Measurements from ENCODE around the gene SETD6. TPM values are rescaled to one million over a fixed set of nuclear protein-coding genes. Genes with fewer than 3 reads are reported as not detected.

Gene SETD6
- total RNA-seq, 2 donors from 2014 or later: 8.9 to 16.2 TPM

DNA sequence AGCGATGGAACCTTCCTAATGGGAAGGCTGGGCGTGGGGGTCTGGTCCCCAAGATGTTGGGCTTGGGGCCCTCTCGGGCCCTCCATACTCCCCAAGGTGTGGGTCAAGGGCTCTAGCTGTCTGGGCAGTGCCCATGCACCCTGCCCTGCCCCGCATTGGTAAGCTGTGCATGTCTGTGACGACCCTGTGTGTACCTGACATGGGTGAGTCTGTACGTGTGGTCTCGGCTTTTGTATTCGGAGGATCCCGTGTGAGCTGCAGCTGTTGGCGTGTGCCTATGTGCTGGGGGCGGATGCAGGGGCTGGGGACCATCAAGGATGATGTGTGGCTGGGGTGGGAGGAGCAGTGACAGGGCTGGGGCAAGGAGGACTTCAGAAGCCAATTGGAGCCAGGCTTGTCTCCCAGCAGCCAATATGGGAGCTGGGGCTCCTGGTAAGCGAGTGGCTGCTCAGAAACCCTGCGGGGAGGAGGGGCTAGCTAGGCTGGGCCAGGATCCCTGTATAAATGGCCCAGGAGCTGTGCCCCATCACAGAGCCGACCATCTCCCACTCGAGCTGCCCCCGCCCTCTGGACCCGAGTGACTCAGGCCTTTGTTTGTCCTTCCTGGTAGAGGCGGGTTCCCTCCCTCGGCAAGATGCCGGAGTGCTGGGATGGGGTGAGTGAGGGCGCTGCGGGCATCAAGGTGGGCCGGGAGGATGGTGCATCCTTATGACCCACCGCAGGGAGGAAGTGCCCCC, 15.5 kb upstream of the SETD6 start, which contains the start of gene NDRG4:
Gene NDRG4 (plus strand): TSS at position 529 of the 737 bp plus-strand sequence. CDS start 106 bp downstream, at position 635.
- Mint-ChIP-seq H3K9me3 (no peaks in the 10 kb centered on the region), H3K27ac (no peak within 1 kb of the TSS), H3K4me3 (peak within 1 kb of the TSS; percentile 81), H3K36me3 (ENCODE audit: low read depth) (no peaks in the 10 kb centered on the region), H3K4me1 (peaks cover 6% of the 10 kb centered on the region), H3K27me3 (peaks cover 3% of the 10 kb centered on the region)
- ATAC-seq (replicated peaks): peak; percentile 45

DNA sequence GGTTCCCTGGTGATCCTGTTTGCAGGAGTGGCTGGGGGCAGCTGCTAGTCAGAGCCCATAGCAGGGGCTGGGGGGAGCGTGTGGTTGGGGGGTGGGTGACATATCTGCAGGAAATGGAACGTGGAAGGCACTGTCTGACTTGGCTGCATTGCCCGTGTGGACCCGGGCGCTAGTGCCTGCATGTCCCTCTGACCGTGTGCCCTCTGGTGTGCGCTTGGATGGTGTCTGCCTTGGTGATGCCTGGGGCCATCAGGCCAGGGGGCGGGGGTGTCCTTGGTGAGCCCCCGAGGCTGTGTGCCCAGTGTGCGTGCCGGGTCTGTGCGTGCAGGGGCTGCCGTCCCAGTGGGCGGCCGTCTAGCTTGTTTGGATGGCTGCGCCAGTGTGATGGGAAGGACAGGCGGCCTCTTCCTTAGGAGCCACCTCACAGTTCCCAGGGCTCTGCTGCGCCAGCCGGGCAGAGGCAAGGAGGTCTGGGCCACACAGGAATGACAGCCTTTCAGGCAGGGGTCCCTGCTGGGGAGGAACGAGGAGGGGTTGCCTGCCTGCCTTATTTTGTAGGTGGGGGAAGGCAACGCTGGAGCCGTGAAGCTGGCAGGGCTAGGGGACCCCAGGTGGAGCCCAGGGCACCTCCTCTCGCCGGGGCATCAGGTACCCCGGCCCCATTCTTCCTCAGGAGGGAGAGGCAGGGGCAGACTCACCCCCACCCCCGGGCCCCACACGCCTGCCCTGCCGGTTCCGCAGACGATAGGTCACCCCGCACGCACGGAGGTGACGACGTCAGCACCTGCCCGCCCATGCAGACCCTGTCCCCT, 14.7 kb upstream of the SETD6 start:
- no peaks in the 10 kb centered on the region for H3K36me3 Mint-ChIP-seq (ENCODE audit: low read depth)
- no peaks in the 10 kb centered on the region for H3K9me3 Mint-ChIP-seq
- peaks cover 6% of the 10 kb centered on the region for H3K4me1 Mint-ChIP-seq
- ATAC-seq (replicated peaks): peak; percentile 52
- H3K4me3 Mint-ChIP-seq: peak overlapping the region; percentile 81
- no peak overlapping the region for H3K27ac Mint-ChIP-seq
- peaks cover 3% of the 10 kb centered on the region for H3K27me3 Mint-ChIP-seq

DNA sequence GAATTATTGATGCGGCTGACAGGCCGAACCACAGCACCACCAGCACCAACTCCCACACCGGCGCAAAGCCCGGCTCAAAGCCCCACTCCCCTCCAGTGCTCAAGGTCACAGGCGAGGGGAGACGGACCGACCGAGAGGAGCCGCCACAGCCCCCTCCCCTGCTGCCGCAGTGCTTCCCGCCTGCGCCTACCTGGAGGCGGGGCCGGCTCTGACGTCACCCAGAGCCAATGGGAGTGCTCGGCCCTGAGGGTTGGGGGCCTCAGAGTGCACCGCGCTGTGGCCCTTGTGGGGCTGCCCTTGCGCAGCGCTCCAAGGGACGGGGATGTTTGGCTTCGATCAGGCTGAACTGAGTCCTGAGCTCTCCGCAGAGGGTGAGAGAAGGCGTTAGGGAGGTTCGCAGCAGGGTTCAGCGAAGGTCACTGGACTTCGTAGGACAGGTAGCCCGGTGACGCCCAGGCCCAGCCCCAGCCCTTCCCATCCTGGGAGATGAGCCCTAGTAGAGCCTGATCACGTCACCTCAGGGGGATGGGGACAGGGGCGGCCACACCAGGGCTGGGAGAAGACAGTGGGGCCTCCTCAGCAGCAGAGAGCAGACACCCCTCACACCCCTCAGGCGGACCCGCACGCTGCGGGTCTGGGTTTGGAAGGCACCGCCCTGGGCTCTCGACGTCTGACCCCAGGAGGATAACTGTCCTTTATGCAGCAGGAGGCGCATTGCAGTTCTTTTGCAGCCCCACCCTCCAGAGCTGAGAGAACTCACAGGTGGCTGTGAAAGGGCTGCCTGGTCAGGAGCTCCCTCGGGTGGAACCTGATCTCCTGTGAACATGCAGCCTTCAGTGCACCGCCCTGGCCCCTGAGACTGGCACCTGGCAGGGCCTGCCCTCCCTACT, 13.8 kb upstream of the SETD6 start:
- peaks cover 6% of the 10 kb centered on the region for H3K4me1 Mint-ChIP-seq

DNA sequence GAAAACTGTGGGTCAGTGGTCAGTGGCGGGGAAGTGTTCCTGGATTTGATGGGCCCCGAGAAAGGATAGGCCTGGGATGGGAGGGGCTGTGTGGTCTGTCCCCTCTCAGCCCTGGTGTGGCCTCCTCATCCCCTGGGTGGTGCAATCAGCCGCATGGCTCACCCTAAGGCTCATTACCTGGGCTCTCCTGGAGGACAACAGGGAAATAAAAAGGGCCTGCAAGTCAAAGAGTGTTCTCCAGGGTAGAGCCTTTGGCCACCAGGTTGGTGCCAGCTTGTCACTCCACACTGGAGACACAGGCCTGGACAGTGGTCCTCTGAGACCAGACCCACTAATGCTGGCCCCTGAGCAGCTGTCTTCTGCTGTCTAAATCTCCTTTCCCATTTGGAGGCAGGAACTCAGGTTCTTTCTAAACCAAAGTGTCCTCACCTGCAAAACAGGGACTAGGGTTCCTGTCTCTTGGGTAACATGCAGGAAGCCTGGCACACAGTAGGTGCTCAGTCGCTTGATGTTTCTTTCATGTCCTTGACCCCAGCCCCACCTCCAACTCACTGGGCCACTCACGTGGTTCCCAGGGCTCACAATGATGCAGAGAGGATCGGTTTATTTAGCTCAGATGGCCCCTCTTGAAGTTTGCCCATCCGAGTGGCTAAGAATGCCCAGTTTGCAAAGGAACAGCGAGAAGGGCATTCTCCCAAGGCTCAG, 12.9 kb upstream of the SETD6 start:
- no peaks in the 10 kb centered on the region for H3K36me3 Mint-ChIP-seq (ENCODE audit: low read depth)
- peak overlapping the region; percentile 81 for H3K4me3 Mint-ChIP-seq
- ATAC-seq (replicated peaks): no peak
- peaks cover 3% of the 10 kb centered on the region for H3K4me1 Mint-ChIP-seq
- no peak overlapping the region for H3K27ac Mint-ChIP-seq
- H3K9me3 Mint-ChIP-seq: no peaks in the 10 kb centered on the region
- H3K27me3 Mint-ChIP-seq: peaks cover 3% of the 10 kb centered on the region

More for the DNA sequence above, 13.8 kb upstream of the SETD6 start:
- H3K27ac Mint-ChIP-seq: peak overlapping the region; percentile 82
- peak overlapping the region; percentile 81 for H3K4me3 Mint-ChIP-seq
- no peaks in the 10 kb centered on the region for H3K36me3 Mint-ChIP-seq (ENCODE audit: low read depth)
- no peaks in the 10 kb centered on the region for H3K9me3 Mint-ChIP-seq
- H3K27me3 Mint-ChIP-seq: peaks cover 3% of the 10 kb centered on the region
- peak; percentile 74 for ATAC-seq (replicated peaks)

DNA sequence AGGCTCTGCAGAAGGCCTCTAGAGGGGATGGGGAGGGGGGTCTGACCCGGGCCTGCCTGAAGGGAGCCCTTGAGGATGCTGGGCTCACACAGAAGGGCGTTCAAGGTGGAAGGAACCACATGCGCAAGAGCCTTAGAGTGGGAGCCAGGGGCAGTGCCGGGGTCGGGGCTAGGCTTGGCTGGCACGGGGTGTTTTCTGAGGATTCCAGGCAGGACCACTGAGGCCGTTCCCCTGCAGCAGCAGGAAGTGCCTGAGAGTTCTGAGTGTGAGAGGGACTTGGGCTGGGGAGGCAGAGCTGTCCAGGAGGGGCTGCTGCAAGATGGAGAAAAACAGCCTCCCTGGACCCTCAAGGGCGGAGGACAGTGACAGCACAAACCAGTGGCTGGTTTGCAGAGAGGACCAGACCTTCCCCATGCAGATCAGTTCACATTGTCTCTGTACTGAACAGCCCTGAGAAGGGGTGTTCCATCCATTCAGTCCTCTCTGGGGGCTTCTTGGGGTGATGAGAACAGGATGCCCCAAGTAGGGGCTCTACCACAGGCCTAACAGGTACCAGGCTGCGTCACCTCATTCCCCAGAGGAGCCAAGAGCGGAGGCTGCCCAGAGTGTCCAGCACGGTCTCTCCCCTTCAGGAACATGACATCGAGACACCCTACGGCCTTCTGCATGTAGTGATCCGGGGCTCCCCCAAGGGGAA, 12.0 kb upstream of the SETD6 start:
- Mint-ChIP-seq H3K36me3 (ENCODE audit: low read depth) (no peaks in the 10 kb centered on the region), H3K4me3 (no peak overlapping the region), H3K27me3 (no peaks in the 10 kb centered on the region), H3K9me3 (no peaks in the 10 kb centered on the region), H3K4me1 (peaks cover 3% of the 10 kb centered on the region), H3K27ac (no peak overlapping the region)
- no peak for ATAC-seq (replicated peaks)

DNA sequence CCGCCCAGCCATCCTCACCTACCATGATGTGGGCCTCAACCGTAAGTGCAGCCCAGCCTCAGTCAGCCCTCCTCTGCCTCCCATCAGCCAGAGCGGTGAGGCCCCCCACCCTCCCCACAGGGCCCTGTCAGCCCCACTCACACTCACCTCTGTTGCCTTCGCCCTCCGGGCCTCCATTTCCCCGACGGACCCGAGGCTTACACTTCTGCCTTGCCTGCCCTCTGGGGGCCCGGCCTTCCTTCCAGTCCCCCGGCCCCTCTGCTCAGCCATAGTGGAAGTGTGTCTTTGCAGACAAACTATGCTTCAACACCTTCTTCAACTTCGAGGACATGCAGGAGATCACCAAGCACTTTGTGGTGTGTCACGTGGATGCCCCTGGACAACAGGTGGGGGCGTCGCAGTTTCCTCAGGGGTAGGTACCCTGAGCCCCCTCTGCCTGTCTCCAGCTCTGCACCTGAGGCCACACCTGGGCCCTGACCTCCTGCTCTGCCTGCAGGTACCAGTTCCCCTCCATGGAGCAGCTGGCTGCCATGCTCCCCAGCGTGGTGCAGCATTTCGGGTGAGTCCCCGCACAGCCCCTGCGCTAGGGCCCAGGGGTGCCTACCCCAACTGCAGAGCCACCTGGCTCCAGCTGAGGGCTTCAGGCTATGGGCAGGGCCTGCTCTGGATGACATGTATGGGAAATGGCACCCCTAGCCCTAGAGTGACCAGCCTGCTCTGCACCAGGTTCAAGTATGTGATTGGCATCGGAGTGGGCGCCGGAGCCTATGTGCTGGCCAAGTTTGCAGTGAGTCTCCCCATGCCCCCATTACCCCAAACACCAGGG, 11.2 kb upstream of the SETD6 start:
- Mint-ChIP-seq H3K4me3 (no peak overlapping the region), H3K27me3 (no peaks in the 10 kb centered on the region), H3K27ac (no peak overlapping the region), H3K9me3 (no peaks in the 10 kb centered on the region), H3K36me3 (ENCODE audit: low read depth) (no peaks in the 10 kb centered on the region), H3K4me1 (peaks cover 3% of the 10 kb centered on the region)
- no peak for ATAC-seq (replicated peaks)

DNA sequence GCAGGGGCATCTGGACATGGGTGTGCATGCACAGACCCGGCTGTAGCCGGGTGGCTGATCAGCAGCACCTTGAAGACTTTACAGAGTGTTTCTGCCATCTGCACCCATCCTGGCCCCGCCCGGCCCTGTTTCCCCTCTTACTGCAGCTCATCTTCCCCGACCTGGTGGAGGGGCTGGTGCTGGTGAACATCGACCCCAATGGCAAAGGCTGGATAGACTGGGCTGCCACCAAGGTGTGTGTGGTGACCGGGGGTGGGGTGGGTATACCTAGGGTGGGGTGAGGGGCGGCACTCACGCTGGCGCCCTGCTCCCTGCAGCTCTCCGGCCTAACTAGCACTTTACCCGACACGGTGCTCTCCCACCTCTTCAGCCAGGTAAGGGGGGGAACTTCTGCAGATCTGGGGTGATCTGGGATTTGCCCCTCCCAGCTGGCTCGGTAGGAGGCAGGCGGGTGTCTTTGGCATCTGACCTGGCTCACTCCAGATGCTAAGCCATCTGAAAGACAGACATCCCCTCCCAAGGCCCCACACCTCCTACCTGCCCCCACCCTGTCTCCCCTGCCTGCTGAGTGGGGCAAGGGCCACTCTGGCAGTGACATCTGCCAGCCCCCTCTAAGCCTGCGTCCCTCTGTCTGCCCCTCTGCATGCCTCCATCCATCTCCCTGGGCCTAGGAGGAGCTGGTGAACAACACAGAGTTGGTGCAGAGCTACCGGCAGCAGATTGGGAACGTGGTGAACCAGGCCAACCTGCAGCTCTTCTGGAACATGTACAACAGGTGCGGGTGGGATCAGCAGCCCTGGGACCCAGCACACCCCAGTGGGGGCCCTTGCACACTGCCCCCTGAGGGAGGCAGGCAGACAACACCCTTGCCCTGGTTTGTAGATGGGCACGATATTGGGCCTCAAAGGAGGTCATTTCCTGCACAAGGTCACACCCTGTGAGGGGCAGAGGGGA, 8.8 kb upstream of the SETD6 start:
- Mint-ChIP-seq H3K36me3 (ENCODE audit: low read depth) (no peaks in the 10 kb centered on the region), H3K9me3 (no peaks in the 10 kb centered on the region), H3K27me3 (no peaks in the 10 kb centered on the region), H3K27ac (no peak overlapping the region), H3K4me1 (peaks cover 3% of the 10 kb centered on the region), H3K4me3 (no peak overlapping the region)
- no peak for ATAC-seq (replicated peaks)

DNA sequence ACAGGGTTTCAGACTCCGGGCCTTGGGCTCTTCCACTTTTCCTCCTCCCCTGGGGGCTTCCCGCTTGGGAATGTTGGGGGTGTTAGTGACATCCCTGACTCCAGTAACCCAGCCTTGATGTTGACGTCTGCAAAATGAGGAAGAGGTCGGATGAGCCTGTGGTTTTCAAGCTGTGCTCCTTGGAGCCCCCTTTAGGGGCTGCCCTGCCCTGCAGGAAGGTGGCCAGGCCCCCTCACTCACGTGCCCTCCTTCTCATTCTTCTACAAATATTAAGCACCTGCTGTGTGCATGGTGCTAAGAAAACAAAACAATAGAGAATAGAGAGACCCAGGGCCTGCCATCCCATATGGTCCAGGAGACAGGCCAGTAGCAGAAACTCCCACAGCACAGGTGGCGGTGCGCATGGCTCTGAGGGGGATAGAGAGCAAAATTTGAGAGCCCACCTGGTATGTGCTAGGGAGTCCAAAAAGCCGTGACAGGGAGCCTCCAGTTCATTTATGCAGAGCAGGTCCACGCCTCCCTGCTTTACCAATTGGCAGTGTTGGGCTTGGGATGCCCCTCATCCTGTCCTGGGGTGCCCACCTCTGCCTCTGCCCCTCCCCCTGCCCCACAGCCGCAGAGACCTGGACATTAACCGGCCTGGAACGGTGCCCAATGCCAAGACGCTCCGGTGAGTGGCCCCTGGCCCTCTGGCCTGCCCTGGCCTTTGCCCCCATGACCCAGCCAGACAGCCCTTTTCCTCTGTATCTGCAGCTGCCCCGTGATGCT, 7.9 kb upstream of the SETD6 start:
- Mint-ChIP-seq H3K36me3 (ENCODE audit: low read depth) (no peaks in the 10 kb centered on the region), H3K9me3 (no peaks in the 10 kb centered on the region), H3K27ac (no peak overlapping the region), H3K27me3 (no peaks in the 10 kb centered on the region), H3K4me3 (no peak overlapping the region), H3K4me1 (peaks cover 3% of the 10 kb centered on the region)
- ATAC-seq (replicated peaks): no peak

DNA sequence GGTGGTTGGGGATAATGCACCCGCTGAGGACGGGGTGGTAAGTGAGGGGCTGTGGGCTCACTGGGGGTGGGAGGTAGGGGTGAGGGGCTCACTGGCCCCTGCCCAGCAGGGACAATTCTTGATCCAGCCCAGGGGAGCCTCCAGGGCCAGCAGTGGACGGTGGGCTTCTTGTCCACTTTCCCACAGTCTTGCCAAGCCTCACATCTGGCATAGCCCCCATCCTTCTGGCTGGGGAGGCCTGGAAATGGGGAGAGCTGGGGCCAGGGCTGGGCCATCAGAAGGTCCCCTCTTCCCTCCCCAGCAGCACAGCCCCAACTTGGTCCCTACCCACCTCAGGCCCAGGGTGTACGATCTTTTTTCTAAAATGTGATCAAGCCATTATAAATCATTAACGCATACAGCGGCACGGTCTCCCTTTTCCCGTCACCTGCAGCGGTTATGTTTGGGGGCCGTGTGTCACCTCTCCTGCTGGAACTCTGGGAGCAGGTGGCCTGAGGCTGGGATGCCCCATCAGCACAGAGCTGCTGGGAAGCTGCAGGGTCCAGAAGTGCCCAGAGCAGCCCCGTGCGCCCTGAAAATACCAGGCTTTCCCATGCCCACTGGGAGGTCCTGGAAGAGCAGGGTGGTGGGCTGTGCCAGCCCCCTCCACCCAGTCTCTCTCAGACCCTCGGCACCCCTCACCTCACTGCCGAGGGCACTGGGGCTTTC, 7.2 kb upstream of the SETD6 start:
- Mint-ChIP-seq H3K27me3 (no peaks in the 10 kb centered on the region), H3K4me1 (peaks cover 4% of the 10 kb centered on the region), H3K9me3 (no peaks in the 10 kb centered on the region), H3K27ac (no peak overlapping the region), H3K36me3 (ENCODE audit: low read depth) (no peaks in the 10 kb centered on the region), H3K4me3 (no peak overlapping the region)
- no peak for ATAC-seq (replicated peaks)

DNA sequence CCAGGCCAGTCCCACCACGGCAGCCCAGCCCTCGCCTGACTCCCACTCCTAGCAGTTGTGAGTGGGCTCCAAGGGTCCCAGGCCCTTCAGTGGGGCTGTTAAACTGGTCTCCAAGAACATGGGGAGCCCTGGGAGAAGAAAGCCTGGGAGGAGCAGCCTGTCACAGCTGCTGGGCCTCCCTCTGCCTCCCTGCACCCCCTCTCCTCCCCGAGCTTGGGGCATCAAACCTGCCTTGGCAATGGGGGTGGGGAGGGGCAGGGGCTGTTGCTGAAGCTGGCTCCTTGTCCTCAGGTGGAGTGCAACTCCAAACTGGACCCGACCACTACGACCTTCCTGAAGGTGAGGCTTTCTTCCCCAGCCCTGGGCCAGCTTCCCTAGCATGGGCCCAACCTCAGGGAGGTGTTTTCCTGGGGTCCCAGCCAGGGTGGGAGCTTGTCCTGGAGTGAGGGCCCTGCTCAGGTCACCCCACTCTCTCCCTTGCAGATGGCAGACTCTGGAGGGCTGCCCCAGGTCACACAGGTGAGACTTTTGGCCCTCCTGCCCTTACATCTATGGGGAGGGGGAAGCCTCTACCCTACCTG, 6.6 kb upstream of the SETD6 start:
- H3K9me3 Mint-ChIP-seq: no peaks in the 10 kb centered on the region
- H3K4me1 Mint-ChIP-seq: peaks cover 8% of the 10 kb centered on the region
- no peak for ATAC-seq (replicated peaks)
- no peaks in the 10 kb centered on the region for H3K27me3 Mint-ChIP-seq
- no peaks in the 10 kb centered on the region for H3K36me3 Mint-ChIP-seq (ENCODE audit: low read depth)
- no peak overlapping the region for H3K27ac Mint-ChIP-seq
- no peak overlapping the region for H3K4me3 Mint-ChIP-seq

All from activated T-helper 17 cell treated with anti-CD3 and anti-CD28 coated beads, Interleukin-2, amount 50 U/mL, for 72 hours (primary cell).